D721Med (cell line): ENCODE measurements around the gene TRIM71.
"Not testable (repeated sequence)": the region's sequence is repeated elsewhere in the genome, so short reads cannot be mapped to it uniquely, and the experiment has no call there.

Experiments used
- DNase-seq: peaks from one replicate; pipeline ENCODE4 v3.0.0; 2011; ENCODE audit warnings: low spot score; ENCODE audit not compliant: insufficient read length
- FAIRE-seq: peaks from 2 replicates; lab custom pipeline; 2011; peaks lifted over from hg19 to GRCh38; lab: Jason Lieb, UNC
- CTCF ChIP-seq: IDR thresholded peaks from 2 replicates; pipeline ENCODE4 v1.5.1; 2012; ENCODE audit warnings: mild to moderate bottlenecking, control low read depth; ENCODE audit not compliant: insufficient read depth; ENCODE audit errors: missing control alignments

The TRIM71 gene

GRCh38 chr3:32820971-32821685 lies 3.3 kb downstream of the TRIM71 start:
- DNase-seq (no peak), FAIRE-seq (no peak)
- TF ChIP-seq CTCF, result no peak

GRCh38 chr3:32821686-32822296 lies 4.0 kb downstream of the TRIM71 start:
- DNase-seq (no peak), FAIRE-seq (no peak)
- TF ChIP-seq CTCF, result no peak

GRCh38 chr3:32822609-32823498 lies 5.1 kb downstream of the TRIM71 start:
- DNase-seq, result no peak
- TF ChIP-seq CTCF, result no peak
- FAIRE-seq, result no peak

- not testable (repeated sequence) for DNase-seq, FAIRE-seq
These were observed 5.9 kb downstream of the TRIM71 start for GRCh38 chr3:32823641-32824184.

DNA sequence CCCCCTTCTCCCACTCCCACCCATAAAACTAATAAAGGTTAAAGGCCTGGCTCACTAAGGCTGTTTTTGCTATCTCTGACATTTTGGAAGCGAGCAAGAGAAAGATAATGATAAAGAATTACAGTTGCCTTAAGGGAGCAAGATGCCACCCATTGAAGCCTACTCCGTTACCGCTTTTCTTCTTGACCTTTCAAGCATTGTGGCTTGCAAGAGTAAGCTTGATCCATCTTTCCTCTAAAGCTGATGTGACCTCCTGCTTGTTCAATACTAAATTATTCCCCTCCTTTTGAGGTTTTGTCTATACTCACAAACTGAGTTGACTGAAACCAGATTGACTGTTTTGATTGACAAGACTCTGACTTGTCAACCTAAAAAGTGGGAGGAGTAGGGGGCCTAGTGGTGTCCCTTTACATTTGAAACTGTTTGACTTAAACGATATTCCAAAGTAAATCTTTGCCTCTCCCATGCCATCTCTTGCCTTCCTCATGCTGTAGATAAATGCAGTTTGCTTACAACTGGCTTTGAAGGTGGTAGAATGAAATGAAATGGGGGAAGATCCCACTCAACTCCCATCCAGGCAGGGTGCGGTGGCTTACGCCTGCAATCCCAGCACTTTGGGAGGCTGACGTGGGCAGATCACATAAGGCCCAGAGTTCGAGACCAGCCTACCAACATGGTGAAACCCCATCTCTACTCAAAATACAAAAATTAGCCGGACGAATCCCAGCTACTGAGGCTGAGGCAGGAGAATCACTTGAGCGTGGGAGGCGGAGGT lies 8.0 kb downstream of the TRIM71 start:
- FAIRE-seq, result no peak
- no peak for TF ChIP-seq CTCF
- DNase-seq, result no peak

GRCh38 chr3:32831062-32831461 lies 13.3 kb downstream of the TRIM71 start:
- no peak for TF ChIP-seq CTCF
- DNase-seq (no peak), FAIRE-seq (no peak)

GRCh38 chr3:32831791-32832190 lies 14.0 kb downstream of the TRIM71 start:
- TF ChIP-seq CTCF, result no peak
- DNase-seq (no peak), FAIRE-seq (no peak)
